Subcutaneous adipose tissue (tissue), 4 donors: ENCODE results near the gene EXOSC5. TPM values are rescaled to one million over a fixed set of nuclear protein-coding genes. Genes with fewer than 3 reads are reported as not detected.

Experiments used
- CTCF ChIP-seq: fragments of 450-650 bp; IDR thresholded peaks from one replicate; pipeline ENCODE4 v1.5.1; 2016; ENCODE audit warnings: low read depth, mild to moderate bottlenecking, control low read depth, antibody characterized with exemption, moderate library complexity
- total RNA-seq, 4 donors: library from RNA; depleted of rRNA; stranded (reverse); fragments of >200 nt; gene quantifications; one replicate each; pipeline ENCODE4 v1.1.0, GENCODE V29; 2016

Gene EXOSC5
- total RNA-seq, 4 donors from 2014 or later, result 10.9 to 20.5 (median 17.1) TPM

- no peak for TF ChIP-seq CTCF
Measured at GRCh38 chr19:41377977-41378709, 19.0 kb downstream of the EXOSC5 start.

GRCh38 chr19:41376998-41377365 lies 20.2 kb downstream of the EXOSC5 start:
- TF ChIP-seq CTCF, result no peak

- no peak for TF ChIP-seq CTCF
Measured at GRCh38 chr19:41376241-41376997, 20.7 kb downstream of the EXOSC5 start, which contains the start of gene TMEM91. Gene TMEM91, plus strand, starts transcription at chr19:41376533. Its CDS starts 1,777 bp downstream, at chr19:41378310.

- no peak for TF ChIP-seq CTCF
Measured at GRCh38 chr19:41373993-41374392, 23.2 kb downstream of the EXOSC5 start.

GRCh38 chr19:41372501-41372900 lies 24.7 kb downstream of the EXOSC5 start:
- no peak for TF ChIP-seq CTCF

GRCh38 chr19:41371541-41371940 lies 25.6 kb downstream of the EXOSC5 start:
- TF ChIP-seq CTCF, result no peak

GRCh38 chr19:41369769-41370168 lies 27.4 kb downstream of the EXOSC5 start:
- no peak for TF ChIP-seq CTCF
